ENCODE results near the gene ZNF57.

DNA sequence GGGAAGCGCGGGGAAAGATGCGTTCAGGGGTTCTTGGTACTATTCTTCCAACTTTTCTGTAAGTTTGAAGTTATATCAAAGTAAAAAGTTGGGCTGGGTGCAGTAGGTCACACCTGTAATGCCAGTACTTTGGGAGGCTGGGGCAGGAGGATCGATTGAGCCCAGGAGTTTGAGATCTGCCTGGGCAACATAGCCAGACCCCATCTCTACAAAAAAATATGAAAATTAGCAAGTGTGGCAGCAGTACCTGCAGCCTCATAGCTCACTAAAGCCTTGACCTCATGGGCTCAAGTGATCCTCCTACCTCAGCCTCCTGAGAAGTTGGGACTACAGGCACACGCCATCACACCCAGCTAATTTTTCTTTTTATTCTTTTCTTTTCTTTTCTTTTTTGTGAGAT lies 56.4 kb downstream of the ZNF57 start:
- TF ChIP-seq EZH2 (IDR thresholded peaks at IDR 0.05) = no peak
- TF ChIP-seq FOXP2 (optimal IDR thresholded peaks at IDR 0.05; ENCODE audit: control extremely low read depth, extremely low read length, insufficient read depth) = no peak

Measured in SK-N-MC (cell line).